Peyer's patch (tissue), 4 donors: ENCODE results near the gene OR5AU1. TPM values are rescaled to one million over a fixed set of nuclear protein-coding genes. Genes with fewer than 3 reads are reported as not detected.

Experiments used
- DNase-seq, 3 donors: peaks; one replicate each; pipeline ENCODE4 v3.0.0-alpha.2; 2017 to 2019
- H3K27ac ChIP-seq, 4 donors: fragments of 200-600 bp; sonication (generic); one replicate each; pipeline ENCODE4 v1.5.1; 2016 to 2019
- H3K27me3 ChIP-seq, 2 donors: fragments of 200-600 bp; sonication (generic); one replicate each; pipeline ENCODE4 v1.5.1; 2019
- H3K36me3 ChIP-seq, 3 donors: fragments of 200-600 bp; sonication (generic); one replicate each; pipeline ENCODE4 v1.5.1; 2016 to 2019
- H3K4me1 ChIP-seq, 4 donors: fragments of 200-600 bp; sonication (generic); one replicate each; pipeline ENCODE4 v1.5.1; 2016 to 2019
- H3K4me3 ChIP-seq, 4 donors: fragments of 200-600 bp; sonication (generic); 1 replicate in 3 of 4; 2 replicates in 1 of 4; pipeline ENCODE4 v1.5.1; 2016 to 2019; ENCODE audit warnings: mild to moderate bottlenecking in 1 of 4
- H3K9me3 ChIP-seq, 4 donors: fragments of 200-600 bp; sonication (generic); one replicate each; pipeline ENCODE4 v1.5.1; 2016 to 2019; ENCODE audit warnings: mild to moderate bottlenecking in 1 of 4
- POLR2A ChIP-seq, 2 donors: fragments of 450-650 bp; IDR thresholded peaks; one replicate each; pipeline ENCODE4 v1.5.1; 2017; ENCODE audit warnings: antibody characterized with exemption in 2 of 2, mild to moderate bottlenecking in 2 of 2, moderate library complexity in 2 of 2
- total RNA-seq, 4 donors: library from RNA; depleted of rRNA; stranded (reverse); fragments of >200 nt; gene quantifications; one replicate each; pipeline ENCODE4 v1.1.0, GENCODE V29; 2016
- TF ChIP-seq, protein P1 (sequence below), 6 experiments: fragments of 450-650 bp in 4 of 6; fragments of 200-600 bp in 2 of 6; sonication (generic) in 1 of 6; IDR thresholded peaks; one replicate each; pipeline ENCODE4 v1.5.1; 2017 to 2019; ENCODE audit warnings: antibody characterized with exemption in 6 of 6, mild to moderate bottlenecking in 3 of 6, moderate library complexity in 1 of 6

OR5AU1 gene
- total RNA-seq, 4 donors from 2014 or later: not detected

DNA sequence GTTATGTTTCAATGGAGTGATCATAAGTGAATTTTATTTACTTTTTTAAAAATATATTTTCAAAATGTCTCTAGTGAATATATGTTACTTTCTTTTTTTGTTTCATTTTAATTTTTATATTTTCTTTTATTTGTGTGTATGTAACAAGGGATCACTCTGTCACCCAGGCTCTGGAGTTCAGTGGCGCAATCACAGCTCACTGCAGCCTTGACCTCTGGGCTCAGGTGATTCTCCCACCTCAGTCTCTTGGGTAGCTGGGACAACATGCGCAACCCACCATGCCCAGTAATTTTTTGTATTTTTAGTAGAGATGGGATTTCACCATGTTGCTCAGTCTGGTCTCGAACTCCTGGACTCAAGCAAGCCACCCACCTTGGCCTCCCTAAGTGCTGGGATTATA lies 36.9 kb downstream of the OR5AU1 start:
- no peak for TF ChIP-seq POLR2A (IDR thresholded peaks at IDR 0.05)
- TF ChIP-seq, protein P1, sequence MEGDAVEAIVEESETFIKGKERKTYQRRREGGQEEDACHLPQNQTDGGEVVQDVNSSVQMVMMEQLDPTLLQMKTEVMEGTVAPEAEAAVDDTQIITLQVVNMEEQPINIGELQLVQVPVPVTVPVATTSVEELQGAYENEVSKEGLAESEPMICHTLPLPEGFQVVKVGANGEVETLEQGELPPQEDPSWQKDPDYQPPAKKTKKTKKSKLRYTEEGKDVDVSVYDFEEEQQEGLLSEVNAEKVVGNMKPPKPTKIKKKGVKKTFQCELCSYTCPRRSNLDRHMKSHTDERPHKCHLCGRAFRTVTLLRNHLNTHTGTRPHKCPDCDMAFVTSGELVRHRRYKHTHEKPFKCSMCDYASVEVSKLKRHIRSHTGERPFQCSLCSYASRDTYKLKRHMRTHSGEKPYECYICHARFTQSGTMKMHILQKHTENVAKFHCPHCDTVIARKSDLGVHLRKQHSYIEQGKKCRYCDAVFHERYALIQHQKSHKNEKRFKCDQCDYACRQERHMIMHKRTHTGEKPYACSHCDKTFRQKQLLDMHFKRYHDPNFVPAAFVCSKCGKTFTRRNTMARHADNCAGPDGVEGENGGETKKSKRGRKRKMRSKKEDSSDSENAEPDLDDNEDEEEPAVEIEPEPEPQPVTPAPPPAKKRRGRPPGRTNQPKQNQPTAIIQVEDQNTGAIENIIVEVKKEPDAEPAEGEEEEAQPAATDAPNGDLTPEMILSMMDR (IDR thresholded peaks at IDR 0.05): no peak
- no peaks in the 10 kb centered on the region for H3K27me3 ChIP-seq
- no peak for DNase-seq

GRCh38 chr14:21113369-21113768 lies 42.5 kb downstream of the OR5AU1 start:
- Histone ChIP-seq H3K9me3 (no peaks in the 10 kb centered on the region), H3K4me1 (no peaks in the 10 kb centered on the region), H3K27me3 (no peaks in the 10 kb centered on the region), H3K36me3 (no peaks in the 10 kb centered on the region), H3K4me3 (no peak overlapping the region), H3K27ac (no peak overlapping the region)
- no peak for TF ChIP-seq POLR2A (IDR thresholded peaks at IDR 0.05)
- no peak for DNase-seq

More for the DNA sequence above, 36.9 kb downstream of the OR5AU1 start:
- no peak overlapping the region for H3K4me3 ChIP-seq
- H3K9me3 ChIP-seq: no peaks in the 10 kb centered on the region
- H3K4me1 ChIP-seq: no peaks in the 10 kb centered on the region
- no peaks in the 10 kb centered on the region for H3K36me3 ChIP-seq
- no peak overlapping the region for H3K27ac ChIP-seq

DNA sequence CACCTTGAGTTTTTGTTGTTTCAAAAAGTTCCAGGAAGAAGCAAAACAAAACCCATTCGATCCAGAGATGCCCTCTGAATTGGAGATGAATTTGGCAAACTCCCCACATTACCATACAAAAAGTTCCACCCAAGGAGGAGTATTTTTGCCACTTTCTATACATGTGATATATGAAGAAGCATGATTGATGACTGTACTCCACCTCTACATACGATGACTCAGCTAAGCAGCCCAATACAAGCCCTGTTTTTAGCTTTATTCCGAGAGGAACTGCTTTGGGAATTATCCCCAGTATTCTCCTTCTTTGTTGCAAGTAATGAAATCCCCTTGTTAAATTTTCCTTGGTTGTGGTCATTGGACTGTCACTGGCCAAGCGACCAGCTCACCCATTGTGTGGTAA lies 43.6 kb downstream of the OR5AU1 start:
- Histone ChIP-seq H3K4me3 (no peak overlapping the region), H3K4me1 (peaks cover 0 to under 1% (median 0%) of the 10 kb centered on the region in 4 donors), H3K27me3 (no peaks in the 10 kb centered on the region), H3K36me3 (no peaks in the 10 kb centered on the region), H3K9me3 (no peaks in the 10 kb centered on the region), H3K27ac (no peak overlapping the region)
- DNase-seq: no peak
- TF ChIP-seq, protein P1 (IDR thresholded peaks at IDR 0.05): no peak
- TF ChIP-seq POLR2A (IDR thresholded peaks at IDR 0.05): no peak

DNA sequence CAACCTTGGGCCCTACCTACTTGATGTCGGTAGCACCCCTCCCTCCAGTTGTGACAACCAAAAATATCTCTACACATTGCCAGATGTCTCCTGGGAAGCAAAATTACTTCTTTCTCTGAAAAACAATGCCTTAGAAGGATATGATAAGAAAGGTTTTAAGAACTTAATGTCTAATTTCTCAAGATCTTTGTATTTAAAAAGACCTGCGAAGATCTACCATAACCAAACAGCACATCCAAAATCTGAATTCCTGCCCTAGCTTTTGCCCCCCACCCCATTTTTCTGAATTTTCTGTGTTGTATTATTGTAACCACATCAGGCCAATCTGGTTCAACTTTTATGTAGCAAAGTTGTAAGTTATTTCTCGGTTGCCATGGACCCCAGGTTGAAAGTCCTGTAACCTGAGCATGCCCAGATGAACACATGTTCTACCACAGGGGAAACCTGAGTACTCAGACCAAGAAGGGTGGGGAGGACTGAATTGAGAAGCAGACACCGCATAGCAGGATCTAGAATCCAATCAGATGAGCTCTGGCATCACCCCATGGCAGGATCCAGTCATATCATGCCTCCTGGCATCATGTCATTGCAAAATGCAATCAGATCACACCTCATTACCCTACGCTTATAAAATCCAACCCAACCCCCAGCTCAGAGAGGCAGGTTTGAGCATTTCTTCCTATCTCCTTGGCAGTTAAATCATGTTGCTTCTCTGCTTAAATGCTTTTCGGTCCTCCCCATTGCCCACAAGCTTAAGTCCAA lies 46.3 kb downstream of the OR5AU1 start:
- no peaks in the 10 kb centered on the region for H3K36me3 ChIP-seq
- H3K27ac ChIP-seq: no peak overlapping the region
- DNase-seq: no peak
- no peaks in the 10 kb centered on the region for H3K27me3 ChIP-seq
- TF ChIP-seq POLR2A (IDR thresholded peaks at IDR 0.05): no peak
- TF ChIP-seq, protein P1 (IDR thresholded peaks at IDR 0.05): no peak
- H3K9me3 ChIP-seq: no peaks in the 10 kb centered on the region
- no peak overlapping the region for H3K4me3 ChIP-seq
- H3K4me1 ChIP-seq: peaks cover 0 to 28% (median 9%) of the 10 kb centered on the region in 4 donors

GRCh38 chr14:21108791-21109190 lies 47.1 kb downstream of the OR5AU1 start:
- Histone ChIP-seq H3K4me1 (peaks cover 0 to 28% (median 10%) of the 10 kb centered on the region in 4 donors), H3K9me3 (peaks cover 0 to 2% (median 0%) of the 10 kb centered on the region in 4 donors), H3K36me3 (no peaks in the 10 kb centered on the region), H3K4me3 (no peak overlapping the region), H3K27ac (no peak overlapping the region), H3K27me3 (no peaks in the 10 kb centered on the region)
- no peak for TF ChIP-seq POLR2A (IDR thresholded peaks at IDR 0.05)
- TF ChIP-seq, protein P1 (IDR thresholded peaks at IDR 0.05): no peak
- no peak for DNase-seq

GRCh38 chr14:21107283-21107800 lies 48.5 kb downstream of the OR5AU1 start:
- no peak for TF ChIP-seq POLR2A (IDR thresholded peaks at IDR 0.05)
- TF ChIP-seq, protein P1 (IDR thresholded peaks at IDR 0.05): no peak
- peaks cover 0 to 4% (median 0%) of the 10 kb centered on the region in 4 donors for H3K9me3 ChIP-seq
- DNase-seq: no peak
- H3K27me3 ChIP-seq: no peaks in the 10 kb centered on the region
- H3K27ac ChIP-seq: peak overlapping the region in 1 of 4 donors; percentile 18
- H3K36me3 ChIP-seq: no peaks in the 10 kb centered on the region
- H3K4me1 ChIP-seq: peaks cover 0 to 39% (median 12%) of the 10 kb centered on the region in 4 donors
- no peak overlapping the region for H3K4me3 ChIP-seq
